Measurements from ENCODE around the gene KIF3C. TPM values are rescaled to one million over a fixed set of nuclear protein-coding genes. Genes with fewer than 3 reads are reported as not detected.

KIF3C gene
- total RNA-seq (2022; extraction: Qiagen RNA extraction): 35.0 to 46.5 TPM (median 44.2 TPM) in 5 replicates

DNA sequence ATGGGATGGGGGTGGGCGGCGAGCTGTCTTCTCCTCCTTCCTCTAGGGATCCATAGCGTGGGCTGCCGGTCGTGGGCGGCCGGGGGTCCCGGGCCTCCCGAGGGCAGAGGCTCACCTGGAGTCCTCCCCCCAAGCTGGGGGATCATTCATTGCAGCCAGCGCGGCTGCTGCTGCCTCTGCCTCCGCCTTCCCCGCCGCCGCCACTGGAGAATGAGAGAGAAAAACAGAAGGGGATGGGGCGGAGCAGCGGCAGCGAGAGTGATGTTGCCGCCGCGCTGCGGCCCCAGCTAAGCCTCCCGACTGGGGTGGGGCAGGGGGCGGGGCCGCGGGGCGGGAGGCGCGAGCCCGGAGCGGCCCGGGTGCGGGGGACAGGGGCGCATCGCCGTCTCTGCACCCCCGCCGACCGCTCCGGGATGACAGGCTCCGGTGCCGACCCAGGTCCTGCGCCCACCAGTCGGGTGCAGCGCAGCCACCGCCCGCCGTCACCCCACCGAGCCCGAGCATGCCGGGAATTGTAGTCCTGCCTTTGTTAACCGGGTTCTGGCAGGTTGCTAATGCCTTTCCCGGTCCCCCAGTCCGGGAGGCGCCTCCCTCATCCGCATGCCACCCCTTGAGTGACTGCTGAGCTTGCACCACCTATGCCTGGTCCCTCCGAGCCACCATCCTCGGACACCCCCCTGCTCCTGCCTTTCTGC lies at the start of gene KIF3C:
TSS of gene KIF3C (minus strand) at position 225 of the 695 bp plus-strand sequence. CDS start 580 bp downstream, outside the sequence.

DNA sequence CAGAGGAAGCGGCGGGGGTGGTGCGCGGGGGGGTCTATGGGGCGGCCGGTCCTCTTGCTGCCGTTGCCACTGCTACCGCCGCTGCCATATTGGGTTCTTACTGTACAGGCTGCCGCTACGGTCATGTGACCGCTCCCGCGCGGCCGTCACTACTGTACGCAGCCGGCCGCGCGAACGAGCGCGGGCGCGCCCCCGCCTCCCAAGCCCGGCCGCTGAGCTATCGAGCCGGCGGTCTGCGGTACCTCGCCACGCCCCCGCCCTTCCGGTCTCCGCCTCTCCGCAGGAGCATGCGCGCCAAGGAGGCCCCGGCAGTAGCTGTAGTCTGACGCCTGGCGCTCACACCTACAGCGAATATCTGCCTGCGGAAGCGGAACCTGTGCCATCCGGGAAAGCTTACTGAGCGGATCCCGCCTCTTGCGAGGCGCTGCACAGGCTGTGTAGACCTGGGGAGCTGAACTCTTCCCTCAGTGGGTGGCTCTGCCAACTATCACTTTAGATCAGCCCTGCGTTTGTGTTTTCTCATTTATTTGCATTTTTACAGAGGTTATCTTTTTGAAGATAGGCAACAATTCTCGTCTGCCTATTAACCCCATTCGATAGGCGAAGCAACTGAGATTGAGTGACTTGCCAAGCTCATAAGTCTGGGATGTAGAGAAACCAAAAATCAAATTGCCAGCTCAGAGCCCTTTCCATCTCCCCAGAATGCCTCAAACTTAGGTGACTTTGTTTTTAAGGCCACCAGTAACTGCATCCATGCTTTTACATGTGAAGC lies 103.8 kb downstream of the KIF3C start, which contains the start of gene ASXL2:
TSS of gene ASXL2 (minus strand) at position 127 of the 772 bp plus-strand sequence. CDS start 265 bp downstream, outside the sequence.

Other genes with a start within 250 kb of the KIF3C start
- gene ASXL2, start 104.0 kb downstream of the KIF3C start, total RNA-seq (2022; extraction: Qiagen RNA extraction): 10.8 to 19.3 TPM (median 16.7 TPM) in 5 replicates
- gene RAB10, start 51.6 kb upstream of the KIF3C start, total RNA-seq (2022; extraction: Qiagen RNA extraction): 270 to 306 TPM (median 281 TPM) in 5 replicates
- 4.4 to 8.7 TPM (median 7.2 TPM) in 5 replicates for gene GAREM2, start 190.6 kb upstream of the KIF3C start, total RNA-seq (2022; extraction: Qiagen RNA extraction)

All from A549 treated with dexamethasone at 1 μM for 4 hours (cell line).